CD4-positive, alpha-beta T cell treated with Interferon gamma for 1 hour (primary cell): ENCODE data around the gene VGLL3.

Experiments used
- DNase-seq: peaks from one replicate; pipeline ENCODE4 v3.0.0-alpha.2; 2020

Gene VGLL3

GRCh38 chr3:86942206-86942605 is 48.7 kb downstream of the VGLL3 start:
- no peak for DNase-seq

GRCh38 chr3:86938416-86939105 is 52.4 kb downstream of the VGLL3 start:
- DNase-seq = no peak

DNA sequence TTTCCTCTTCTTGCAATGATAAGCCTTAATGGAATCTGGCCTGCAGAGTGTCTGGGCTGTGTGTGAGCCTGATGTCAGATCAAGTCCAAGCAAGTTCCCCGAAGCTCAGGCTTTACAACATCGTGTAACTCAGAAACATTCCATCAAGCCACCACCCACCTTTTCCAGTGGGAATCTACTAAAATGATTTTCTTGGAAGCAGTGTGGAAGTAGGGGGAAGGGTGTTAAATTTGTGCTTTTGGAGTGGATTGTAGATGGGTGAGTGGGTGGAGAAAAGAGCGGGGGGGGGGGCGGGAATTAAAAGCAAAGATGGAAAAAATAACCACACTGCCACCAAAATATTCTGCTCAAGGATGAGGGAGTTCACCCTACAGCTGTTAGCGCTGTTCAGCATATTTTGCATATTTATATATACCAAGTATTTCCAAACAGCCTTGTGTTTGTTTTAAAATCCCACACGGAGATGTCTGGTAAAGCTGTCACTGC is 53.6 kb downstream of the VGLL3 start:
- DNase-seq = no peak

GRCh38 chr3:86934851-86935250 is 56.1 kb downstream of the VGLL3 start:
- no peak for DNase-seq

GRCh38 chr3:86930831-86931230 is 60.1 kb downstream of the VGLL3 start:
- no peak for DNase-seq

GRCh38 chr3:86930181-86930580 is 60.8 kb downstream of the VGLL3 start:
- DNase-seq = no peak

- no peak for DNase-seq
Observed at GRCh38 chr3:86929046-86929445, 61.9 kb downstream of the VGLL3 start.

DNA sequence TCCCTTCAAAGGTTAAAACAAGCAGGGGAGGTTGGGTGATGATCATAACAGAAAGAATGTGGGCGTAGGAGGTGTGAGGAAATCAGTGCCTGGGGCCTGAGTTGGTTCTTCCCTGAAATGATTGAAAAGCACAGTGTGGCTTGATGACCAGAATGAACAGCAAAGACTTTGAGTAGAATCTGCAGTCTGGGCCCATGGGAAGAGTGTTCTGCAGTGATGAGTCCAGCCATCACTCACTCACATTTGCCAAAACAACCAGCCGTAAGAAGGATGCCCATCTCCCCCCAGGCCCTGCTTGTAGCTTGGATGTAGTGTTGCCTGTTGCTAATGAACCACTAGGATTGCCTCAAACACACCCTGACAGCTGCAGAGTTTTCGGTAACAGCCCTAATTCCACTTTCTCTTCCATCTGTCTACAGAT is 67.9 kb downstream of the VGLL3 start:
- DNase-seq = no peak

GRCh38 chr3:86921971-86922680 is 68.8 kb downstream of the VGLL3 start:
- DNase-seq = no peak

- DNase-seq = no peak
Observed at GRCh38 chr3:86914670-86915069, 76.3 kb downstream of the VGLL3 start.

GRCh38 chr3:86913160-86913559 is 77.8 kb downstream of the VGLL3 start:
- DNase-seq = no peak

DNA sequence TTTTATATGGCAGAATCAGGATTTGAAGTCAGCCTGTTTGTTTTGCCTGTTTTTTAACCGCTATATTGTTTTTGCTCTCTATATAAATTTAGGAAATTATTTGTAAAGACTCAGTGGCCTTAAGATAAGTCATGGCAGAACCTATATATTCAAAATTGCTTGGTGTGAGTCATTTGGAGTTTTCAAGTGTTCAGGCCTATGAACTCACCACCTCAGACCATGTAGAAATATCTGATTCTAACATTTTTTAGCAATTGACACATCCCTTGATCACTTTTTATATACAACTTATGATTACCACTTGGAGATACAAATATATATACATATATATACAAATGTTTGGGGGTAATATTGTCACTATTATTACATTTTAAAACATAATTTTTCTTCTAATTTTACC is 95.7 kb downstream of the VGLL3 start:
- no peak for DNase-seq

DNA sequence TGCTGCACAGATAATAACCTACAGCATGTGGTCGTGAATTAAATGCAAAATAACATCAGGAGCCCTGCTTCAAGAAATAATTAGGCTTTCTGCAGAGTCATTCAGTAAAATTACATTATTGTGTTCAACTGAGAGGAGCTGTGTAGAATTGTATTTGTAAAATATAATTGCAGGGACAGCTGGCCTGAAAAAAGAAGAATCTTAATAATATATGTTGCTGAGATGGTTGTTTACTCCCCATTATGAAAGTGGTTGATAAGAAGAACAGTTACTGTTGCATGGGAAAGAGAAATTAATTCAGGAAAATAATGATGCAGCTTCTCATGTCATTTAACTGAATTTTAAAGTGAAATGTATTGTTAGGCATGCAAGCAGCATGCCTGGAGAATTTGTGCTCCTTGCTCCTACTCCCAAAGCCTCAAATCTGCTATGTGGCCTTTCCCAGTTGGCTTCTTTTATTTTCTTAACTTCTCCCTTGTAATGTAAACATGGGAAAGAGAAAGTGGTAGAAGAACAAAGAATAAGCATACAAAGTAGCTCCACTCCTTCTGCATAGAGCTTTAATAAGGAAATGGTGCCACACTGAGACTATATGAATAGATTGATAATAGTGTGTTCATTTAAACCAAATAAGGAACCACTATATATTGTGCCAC is 100.1 kb downstream of the VGLL3 start:
- DNase-seq = no peak
